GM12878 (cell line): ENCODE measurements around the gene RALGDS. TPM values are rescaled to one million over a fixed set of nuclear protein-coding genes. Genes with fewer than 3 reads are reported as not detected.

Experiments used
- ATAC-seq: fragments of 200-7000 bp; cut with Tn5 transposase; 3 replicates; pipeline ENCODE4 v1.9.1; 2020; ENCODE audit warnings: mild to moderate bottlenecking, moderate library complexity
- BruUV-seq: library from RNA; stranded (reverse); fragments of 400-500 nt; replicated peaks from 2 replicates; lab custom pipeline; 2021; lab: Mats Ljungman, UMichigan
- CTCF ChIA-PET: fragments of 300-600 bp; sonication (Branson Sonifier 250); formaldehyde crosslinking; extraction: SDS; loops from one replicate; lab custom pipeline; 2021; ENCODE audit warnings: inconsistent platforms; lab: Yijun Ruan, JAX
- POLR2A ChIA-PET: fragments of 350-600 bp; formaldehyde crosslinking; extraction: SDS; loops from one replicate; lab custom pipeline; 2021; ENCODE audit warnings: inconsistent platforms; lab: Charles Lee
- RAD21 ChIA-PET: fragments of 300-600 bp; sonication (Branson Sonifier 250); formaldehyde crosslinking; loops from one replicate; lab custom pipeline; 2023; ENCODE audit warnings: antibody characterized with exemption; ENCODE audit not compliant: unreplicated experiment; lab: Charles Lee
- SMC1A ChIA-PET: fragments of 300-600 bp; sonication (Branson Sonifier 250); formaldehyde crosslinking; loops from one replicate; lab custom pipeline; 2023; ENCODE audit not compliant: unreplicated experiment, uncharacterized antibody; lab: Charles Lee
- DNase-seq: peaks from one replicate; pipeline ENCODE4 v3.0.0-alpha.2; 2011; ENCODE audit warnings: low read depth, low spot score
- FAIRE-seq: peaks from 3 replicates; lab custom pipeline; 2011; peaks lifted over from hg19 to GRCh38; lab: Jason Lieb, UNC
- H2AFZ ChIP-seq: 2 replicates; pipeline ENCODE4 v1.6.0; 2011; ENCODE audit warnings: low read depth, low read length, control low read depth; ENCODE audit not compliant: control insufficient read depth
- H3K27ac ChIP-seq: 2 replicates; pipeline ENCODE4 v1.5.1; 2011; ENCODE audit warnings: control low read depth; ENCODE audit not compliant: control insufficient read depth, insufficient read depth
- H3K27me3 ChIP-seq, 2 experiments: replicated peaks in 1 of 2; 2 replicates each; pipeline versions ENCODE4 v1.6.0 to v1.6.1; 2011; ENCODE audit warnings: low read length in 1 of 2; ENCODE audit not compliant: control insufficient read depth in 2 of 2, insufficient read depth in 2 of 2
- H3K36me3 ChIP-seq, 2 experiments: 2 replicates each; pipeline ENCODE4 v1.5.1; 2011; ENCODE audit warnings: low read length in 1 of 2; ENCODE audit not compliant: control insufficient read depth in 2 of 2, insufficient read depth in 2 of 2
- H3K4me1 ChIP-seq: 2 replicates; pipeline ENCODE4 v1.6.1; 2011; ENCODE audit warnings: mild to moderate bottlenecking, low read length, moderate library complexity, mixed read lengths; ENCODE audit not compliant: control insufficient read depth, insufficient read depth
- H3K4me2 ChIP-seq: 2 replicates; pipeline ENCODE4 v1.6.0; 2011; ENCODE audit warnings: control low read depth; ENCODE audit not compliant: control insufficient read depth, insufficient read depth
- H3K4me3 ChIP-seq: fragments of 200-600 bp; sonication (generic); 2 replicates; pipeline ENCODE4 v1.5.1; 2016
- H3K79me2 ChIP-seq: 2 replicates; pipeline ENCODE4 v1.6.0; 2011; ENCODE audit warnings: low read length; ENCODE audit not compliant: control insufficient read depth, insufficient read depth
- H3K9ac ChIP-seq: 2 replicates; pipeline ENCODE4 v1.8.0; 2011; ENCODE audit warnings: low read length, control low read depth, mixed read lengths; ENCODE audit not compliant: control insufficient read depth, insufficient read depth
- H3K9me3 ChIP-seq: replicated peaks from 3 replicates; pipeline ENCODE4 v1.5.1; 2011; ENCODE audit warnings: mild to moderate bottlenecking, low read length; ENCODE audit not compliant: control insufficient read depth, insufficient read depth
- H4K20me1 ChIP-seq: 2 replicates; pipeline ENCODE4 v1.6.0; 2011; ENCODE audit not compliant: control insufficient read depth, insufficient read depth
- BHLHE40 ChIP-seq, 2 experiments: fragments of 450-650 bp in 1 of 2; IDR thresholded peaks; 2 replicates each; pipeline ENCODE4 v1.6.1; 2011 to 2017; ENCODE audit warnings: low read depth in 2 of 2, borderline replicate concordance in 1 of 2, improper control_type of control experiment in 1 of 2, low read length in 1 of 2, mild to moderate bottlenecking in 1 of 2
- CBX5 ChIP-seq: sonication (generic); IDR thresholded peaks from 2 replicates; pipeline ENCODE4 v1.6.1; 2016; ENCODE audit warnings: low read depth, moderate library complexity, mild to moderate bottlenecking, inconsistent platforms
- EED ChIP-seq: sonication (generic); IDR thresholded peaks from 2 replicates; pipeline ENCODE4 v1.6.1; 2016; ENCODE audit warnings: antibody characterized with exemption, low read depth
- EP300 ChIP-seq, 2 experiments: fragments of 150-350 bp in 1 of 2; IDR thresholded peaks; 2 replicates each; pipeline ENCODE4 v1.6.1; 2011 to 2012; ENCODE audit warnings: low read depth in 2 of 2, low read length in 2 of 2, borderline replicate concordance in 1 of 2, improper control_type of control experiment in 1 of 2, inconsistent platforms in 1 of 2; ENCODE audit not compliant: control insufficient read depth in 1 of 2
- KDM1A ChIP-seq: fragments of 200-600 bp; sonication (generic); IDR thresholded peaks from 2 replicates; pipeline ENCODE4 v1.6.1; 2016; ENCODE audit warnings: borderline replicate concordance
- NFXL1 ChIP-seq: fragments of 450-650 bp; IDR thresholded peaks from 2 replicates; pipeline ENCODE4 v1.6.1; 2017; ENCODE audit warnings: antibody characterized with exemption, mild to moderate bottlenecking, borderline replicate concordance
- RFX5 ChIP-seq: IDR thresholded peaks from 2 replicates; pipeline ENCODE4 v1.6.1; 2011; ENCODE audit warnings: low read depth, low read length, improper control_type of control experiment
- RUNX3 ChIP-seq: IDR thresholded peaks from 2 replicates; pipeline ENCODE4 v1.6.1; 2012; ENCODE audit warnings: low read length, inconsistent platforms
- SUPT20H ChIP-seq: IDR thresholded peaks from 2 replicates; pipeline ENCODE4 v1.6.1; 2011; ENCODE audit warnings: low read depth, mild to moderate bottlenecking, low read length, moderate library complexity, borderline replicate concordance; ENCODE audit not compliant: control insufficient read depth
- ZNF217 ChIP-seq: fragments of 450-650 bp; IDR thresholded peaks from 2 replicates; pipeline ENCODE4 v1.6.1; 2017; ENCODE audit warnings: antibody characterized with exemption, mild to moderate bottlenecking
- ZNF274 ChIP-seq: IDR thresholded peaks from one replicate; pipeline ENCODE4 v1.8.0; 2011; ENCODE audit not compliant: insufficient read length, insufficient read depth
- ZNF384 ChIP-seq: IDR thresholded peaks from 2 replicates; pipeline ENCODE4 v1.6.1; 2012; ENCODE audit warnings: low read depth, mild to moderate bottlenecking, low read length, improper control_type of control experiment, borderline replicate concordance
- WGBS: methylation state at CpG from one replicate; pipeline ENCODE4 v1.1.6; 2016; ENCODE audit warnings: low lambda C conversion rate; ENCODE audit not compliant: insufficient replicate concordance, insufficient coverage; ENCODE audit errors: missing lambda C conversion rate; 5-methylcytosine and 5-hydroxymethylcytosine counted together
- in situ Hi-C: fragments of 300-500 bp; cut with MboI; formaldehyde crosslinking; loops from 9 replicates; pipeline ENCODE4 v1.14.3; 2018; ENCODE audit warnings: mixed read lengths
- intact Hi-C: fragments of 100-400 bp; cut with micrococcal nuclease; formaldehyde crosslinking; loops from one replicate; pipeline ENCODE4 v1.14.2; 2022; ENCODE audit not compliant: unreplicated experiment
- polyA plus RNA-seq, 11 experiments: library from polyadenylated mRNA; depleted of rRNA in 4 of 11; unstranded in 6 of 11; stranded (reverse) in 5 of 11; fragments of >200 nt; fragmentation: Nextera tagmentation in 4 of 11; fragmentation: Illumina TruSeq in 1 of 11; extraction: Ambion mirVana in 4 of 11; extraction: Trizol in 1 of 11; gene quantifications; 1 replicate in 1 of 11; 2 replicates in 10 of 11; pipeline versions ENCODE4 v1.2.1 to v1.2.3, GENCODE V29; 2011 to 2016; ENCODE audit warnings: inconsistent platforms in 2 of 11, missing spikeins in 2 of 11, low read depth in 1 of 11
- total RNA-seq, 4 experiments: library from RNA; depleted of rRNA in 3 of 4; stranded (reverse); fragments of >200 nt in 3 of 4; fragmentation: Illumina TruSeq in 1 of 4; extraction: Trizol in 1 of 4; gene quantifications; 2 replicates each; pipeline versions ENCODE4 v1.2.1 to v1.2.3, GENCODE V29; 2013 to 2021
- TF ChIP-seq, protein P1 (sequence below): IDR thresholded peaks from 2 replicates; pipeline ENCODE4 v1.6.1; 2011; ENCODE audit warnings: mild to moderate bottlenecking, low read depth, low read length, moderate library complexity; ENCODE audit not compliant: insufficient replicate concordance
- TF ChIP-seq, protein P2 (sequence below): fragments of 450-650 bp; IDR thresholded peaks from 2 replicates; pipeline ENCODE4 v1.6.1; 2017; ENCODE audit warnings: borderline replicate concordance
- TF ChIP-seq, protein P3 (sequence below): IDR thresholded peaks from 2 replicates; pipeline ENCODE4 v1.6.1; 2011; ENCODE audit warnings: borderline replicate concordance, low read depth, mild to moderate bottlenecking, moderate library complexity, low read length; ENCODE audit not compliant: insufficient read depth, poor library complexity, severe bottlenecking
- TF ChIP-seq, protein P4 (sequence below): fragments of 450-650 bp; conservative IDR thresholded peaks from 2 replicates; pipeline ENCODE4 v1.6.1; 2017; ENCODE audit warnings: mild to moderate bottlenecking, moderate library complexity

Gene RALGDS
- total and polyA plus RNA-seq, 10 of the 15 experiments (the other 5 are each of a cell fraction or from before 2014, with no cell fraction given): 1.3 to 48.6 (median 21.2) TPM

DNA sequence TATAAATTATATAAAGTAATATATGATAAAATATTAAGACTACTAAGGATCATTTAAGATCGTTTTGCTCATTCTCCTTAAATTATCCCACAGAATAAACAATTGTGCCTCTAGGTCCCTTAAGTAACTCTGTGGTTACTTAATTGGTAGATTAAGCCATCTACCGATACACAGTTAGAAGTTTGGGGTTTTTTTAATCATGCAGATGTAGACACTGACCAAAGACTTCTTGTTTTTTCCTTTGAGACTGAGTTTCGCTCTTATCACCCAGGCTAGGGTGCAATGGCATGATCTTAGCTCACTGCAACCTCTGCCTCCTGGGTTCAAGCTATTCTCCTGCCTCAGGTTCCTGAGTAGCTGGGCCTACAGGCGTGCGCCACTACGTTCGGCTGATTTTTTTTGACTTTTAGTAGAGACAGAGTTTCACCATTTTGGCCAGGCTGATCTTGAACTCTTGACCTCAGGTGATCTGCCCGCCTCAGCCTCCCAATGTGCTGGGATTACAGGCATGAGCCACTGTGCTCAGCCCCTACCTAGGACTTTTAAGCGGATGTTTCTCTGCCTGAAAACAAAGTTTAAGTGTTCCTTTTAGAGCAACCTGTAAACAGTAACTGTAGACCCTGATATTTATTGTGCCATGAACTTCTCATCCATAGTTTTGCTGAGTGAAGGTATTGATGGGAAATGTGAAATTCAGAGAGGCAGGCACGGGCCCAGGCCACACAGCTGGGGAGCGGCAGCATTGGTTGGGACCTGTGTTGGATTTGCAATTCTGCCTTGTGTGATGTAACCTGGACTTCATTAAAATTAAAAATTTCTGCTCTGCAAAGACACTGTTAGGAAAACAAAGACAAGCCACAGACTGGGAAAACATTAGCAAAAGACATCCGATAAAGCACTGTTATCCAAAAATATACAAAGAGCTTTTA lies 47.7 kb downstream of the RALGDS start:
- in situ Hi-C loops: no loop called here
- ChIA-PET SMC1A (no interaction called here), CTCF (interaction anchor here (0.8 to 1.6 kb wide), 2 partner anchors 29 to 51 kb away, joined by 3 to 4 read pairs; no protein-coding TSS in a partner anchor), RAD21 (no interaction called here), POLR2A (no interaction called here)
- 64% methylated on average over 12 of the region's 12 CpGs for WGBS
- no peaks in the 10 kb centered on the region for H3K4me1 ChIP-seq
- H3K79me2 ChIP-seq: no peaks in the 10 kb centered on the region
- H3K4me3 ChIP-seq: no peak overlapping the region
- no peaks in the 10 kb centered on the region for H3K36me3 ChIP-seq
- no peak overlapping the region for H3K4me2 ChIP-seq
- no peak overlapping the region for H2AFZ ChIP-seq
- DNase-seq (no peak), FAIRE-seq (no peak), ATAC-seq (no peak)
- no TSS peak for BruUV-seq
- no peak overlapping the region for H3K9ac ChIP-seq
- no peak overlapping the region for H3K27ac ChIP-seq
- no peaks in the 10 kb centered on the region for H4K20me1 ChIP-seq
- no peaks in the 10 kb centered on the region for H3K27me3 ChIP-seq
- H3K9me3 ChIP-seq: no peaks in the 10 kb centered on the region
- intact Hi-C loops: no loop called here
- TF ChIP-seq RFX5 (no peak), ZNF384 (no peak), BHLHE40 (IDR thresholded peaks at IDR 0.05; ENCODE audit: borderline replicate concordance in 1 of 2, low read depth in 2 of 2, low read length in 1 of 2) (no peak), NFXL1 (no peak), EP300 (IDR thresholded peaks at IDR 0.05; ENCODE audit: borderline replicate concordance in 1 of 2, control insufficient read depth in 1 of 2, low read depth in 2 of 2, low read length in 2 of 2) (no peak), CBX5 (no peak), RUNX3 (no peak), EED (no peak), SUPT20H (no peak), ZNF217 (no peak), ZNF274 (no peak), KDM1A (no peak)
- TF ChIP-seq, protein P1, sequence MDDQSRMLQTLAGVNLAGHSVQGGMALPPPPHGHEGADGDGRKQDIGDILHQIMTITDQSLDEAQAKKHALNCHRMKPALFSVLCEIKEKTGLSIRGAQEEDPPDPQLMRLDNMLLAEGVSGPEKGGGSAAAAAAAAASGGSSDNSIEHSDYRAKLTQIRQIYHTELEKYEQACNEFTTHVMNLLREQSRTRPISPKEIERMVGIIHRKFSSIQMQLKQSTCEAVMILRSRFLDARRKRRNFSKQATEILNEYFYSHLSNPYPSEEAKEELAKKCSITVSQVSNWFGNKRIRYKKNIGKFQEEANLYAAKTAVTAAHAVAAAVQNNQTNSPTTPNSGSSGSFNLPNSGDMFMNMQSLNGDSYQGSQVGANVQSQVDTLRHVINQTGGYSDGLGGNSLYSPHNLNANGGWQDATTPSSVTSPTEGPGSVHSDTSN: no peak
- TF ChIP-seq, protein P2, sequence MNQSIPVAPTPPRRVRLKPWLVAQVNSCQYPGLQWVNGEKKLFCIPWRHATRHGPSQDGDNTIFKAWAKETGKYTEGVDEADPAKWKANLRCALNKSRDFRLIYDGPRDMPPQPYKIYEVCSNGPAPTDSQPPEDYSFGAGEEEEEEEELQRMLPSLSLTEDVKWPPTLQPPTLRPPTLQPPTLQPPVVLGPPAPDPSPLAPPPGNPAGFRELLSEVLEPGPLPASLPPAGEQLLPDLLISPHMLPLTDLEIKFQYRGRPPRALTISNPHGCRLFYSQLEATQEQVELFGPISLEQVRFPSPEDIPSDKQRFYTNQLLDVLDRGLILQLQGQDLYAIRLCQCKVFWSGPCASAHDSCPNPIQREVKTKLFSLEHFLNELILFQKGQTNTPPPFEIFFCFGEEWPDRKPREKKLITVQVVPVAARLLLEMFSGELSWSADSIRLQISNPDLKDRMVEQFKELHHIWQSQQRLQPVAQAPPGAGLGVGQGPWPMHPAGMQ: no peak
- TF ChIP-seq, protein P3, sequence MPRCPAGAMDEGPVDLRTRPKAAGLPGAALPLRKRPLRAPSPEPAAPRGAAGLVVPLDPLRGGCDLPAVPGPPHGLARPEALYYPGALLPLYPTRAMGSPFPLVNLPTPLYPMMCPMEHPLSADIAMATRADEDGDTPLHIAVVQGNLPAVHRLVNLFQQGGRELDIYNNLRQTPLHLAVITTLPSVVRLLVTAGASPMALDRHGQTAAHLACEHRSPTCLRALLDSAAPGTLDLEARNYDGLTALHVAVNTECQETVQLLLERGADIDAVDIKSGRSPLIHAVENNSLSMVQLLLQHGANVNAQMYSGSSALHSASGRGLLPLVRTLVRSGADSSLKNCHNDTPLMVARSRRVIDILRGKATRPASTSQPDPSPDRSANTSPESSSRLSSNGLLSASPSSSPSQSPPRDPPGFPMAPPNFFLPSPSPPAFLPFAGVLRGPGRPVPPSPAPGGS: no peak
- TF ChIP-seq, protein P4, sequence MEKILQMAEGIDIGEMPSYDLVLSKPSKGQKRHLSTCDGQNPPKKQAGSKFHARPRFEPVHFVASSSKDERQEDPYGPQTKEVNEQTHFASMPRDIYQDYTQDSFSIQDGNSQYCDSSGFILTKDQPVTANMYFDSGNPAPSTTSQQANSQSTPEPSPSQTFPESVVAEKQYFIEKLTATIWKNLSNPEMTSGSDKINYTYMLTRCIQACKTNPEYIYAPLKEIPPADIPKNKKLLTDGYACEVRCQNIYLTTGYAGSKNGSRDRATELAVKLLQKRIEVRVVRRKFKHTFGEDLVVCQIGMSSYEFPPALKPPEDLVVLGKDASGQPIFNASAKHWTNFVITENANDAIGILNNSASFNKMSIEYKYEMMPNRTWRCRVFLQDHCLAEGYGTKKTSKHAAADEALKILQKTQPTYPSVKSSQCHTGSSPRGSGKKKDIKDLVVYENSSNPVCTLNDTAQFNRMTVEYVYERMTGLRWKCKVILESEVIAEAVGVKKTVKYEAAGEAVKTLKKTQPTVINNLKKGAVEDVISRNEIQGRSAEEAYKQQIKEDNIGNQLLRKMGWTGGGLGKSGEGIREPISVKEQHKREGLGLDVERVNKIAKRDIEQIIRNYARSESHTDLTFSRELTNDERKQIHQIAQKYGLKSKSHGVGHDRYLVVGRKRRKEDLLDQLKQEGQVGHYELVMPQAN: no peak
